Measurements from ENCODE around the gene OTUD3.
"Not testable (repeated sequence)": the region's sequence is repeated elsewhere in the genome, so short reads cannot be mapped to it uniquely, and the experiment has no call there.

The OTUD3 gene

GRCh38 chr1:19925342-19926070 lies 43.3 kb downstream of the OTUD3 start:
- DNase-seq (ENCODE audit: low read depth) = no peak
- no peak overlapping the region for H3K4me3 ChIP-seq (ENCODE audit: low read depth, low read length)
- TF ChIP-seq CTCF (conservative IDR thresholded peaks at IDR 0.05; ENCODE audit: low read depth, low read length) = no peak

- no peak for TF ChIP-seq CTCF (conservative IDR thresholded peaks at IDR 0.05; ENCODE audit: low read depth, low read length)
- no peak overlapping the region for H3K4me3 ChIP-seq (ENCODE audit: low read depth, low read length)
- no peak for DNase-seq (ENCODE audit: low read depth)
These were observed 44.3 kb downstream of the OTUD3 start for GRCh38 chr1:19926296-19927129.

DNA sequence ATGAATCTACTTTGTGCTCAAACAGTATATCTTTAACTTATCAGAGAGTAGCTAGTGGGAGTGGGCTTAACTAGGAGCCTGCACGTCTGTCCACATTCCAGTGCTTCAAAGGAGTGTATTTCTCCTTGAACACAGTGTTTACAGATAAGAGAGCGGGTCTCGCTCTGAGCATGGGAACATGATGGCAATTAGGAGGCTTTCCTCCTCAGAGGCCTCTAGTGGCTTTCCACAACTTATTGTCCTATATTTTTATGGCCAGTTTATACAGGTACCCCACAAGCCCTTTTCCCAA lies 44.9 kb downstream of the OTUD3 start:
- not testable (repeated sequence) for DNase-seq (ENCODE audit: low read depth); H3K4me3 ChIP-seq (ENCODE audit: low read depth, low read length)

DNA sequence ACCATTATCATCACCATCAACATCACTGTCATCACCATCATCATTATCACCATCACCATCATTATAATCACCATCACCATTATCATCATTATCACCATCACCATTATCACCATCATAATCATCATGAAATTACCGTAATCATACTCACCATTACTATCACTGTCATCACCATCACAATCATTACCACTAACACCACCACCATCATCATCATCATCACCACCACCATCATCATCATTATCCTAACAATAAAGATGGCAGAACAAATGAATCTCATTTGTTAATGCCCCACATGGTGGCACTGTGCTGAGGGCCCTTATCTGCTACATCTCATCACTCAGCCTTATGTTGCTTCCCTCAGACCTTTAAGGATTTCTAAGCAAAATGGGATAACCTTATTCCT lies 50.7 kb downstream of the OTUD3 start:
- no peak for TF ChIP-seq CTCF (conservative IDR thresholded peaks at IDR 0.05; ENCODE audit: low read depth, low read length)
- H3K4me3 ChIP-seq (ENCODE audit: low read depth, low read length) = no peak overlapping the region
- no peak for DNase-seq (ENCODE audit: low read depth)

- no peak for DNase-seq (ENCODE audit: low read depth)
- TF ChIP-seq CTCF (conservative IDR thresholded peaks at IDR 0.05; ENCODE audit: low read depth, low read length) = no peak
- no peak overlapping the region for H3K4me3 ChIP-seq (ENCODE audit: low read depth, low read length)
These were observed 52.1 kb downstream of the OTUD3 start for GRCh38 chr1:19934336-19934735.

DNA sequence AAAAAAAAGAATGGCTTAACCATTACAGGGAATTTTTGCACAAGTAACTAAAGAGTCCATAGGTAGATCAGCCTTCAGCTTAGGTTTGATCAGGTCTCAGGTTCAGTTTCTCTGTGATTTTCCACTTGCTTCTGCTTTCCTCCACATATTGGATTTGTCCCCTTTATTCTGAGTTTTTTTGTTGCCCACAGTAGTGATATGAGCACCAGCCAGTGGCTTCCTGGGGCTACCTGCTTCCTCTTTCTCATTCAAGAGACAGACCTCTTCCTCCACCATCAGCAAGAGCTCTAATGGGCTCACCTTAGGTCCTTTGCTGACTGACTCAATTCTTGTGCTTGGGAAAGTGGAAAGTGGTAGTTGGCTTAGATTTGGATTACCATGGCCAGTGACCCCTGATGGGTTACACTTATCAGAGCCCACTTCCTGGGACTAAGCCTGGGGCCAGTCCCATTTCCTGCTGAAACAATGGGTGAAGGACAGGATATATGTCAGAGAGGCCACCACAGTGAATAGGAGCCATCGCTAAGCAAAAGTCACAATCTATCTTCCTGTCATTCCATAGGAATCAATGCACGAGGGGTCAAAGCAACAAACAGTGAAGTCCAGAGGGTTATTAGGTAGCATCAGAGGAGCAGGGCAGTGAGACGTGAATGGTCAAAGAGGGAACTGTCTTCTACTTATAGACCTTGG lies 54.0 kb downstream of the OTUD3 start:
- no peak for DNase-seq (ENCODE audit: low read depth)
- H3K4me3 ChIP-seq (ENCODE audit: low read depth, low read length) = no peak overlapping the region
- TF ChIP-seq CTCF (conservative IDR thresholded peaks at IDR 0.05; ENCODE audit: low read depth, low read length) = no peak

DNA sequence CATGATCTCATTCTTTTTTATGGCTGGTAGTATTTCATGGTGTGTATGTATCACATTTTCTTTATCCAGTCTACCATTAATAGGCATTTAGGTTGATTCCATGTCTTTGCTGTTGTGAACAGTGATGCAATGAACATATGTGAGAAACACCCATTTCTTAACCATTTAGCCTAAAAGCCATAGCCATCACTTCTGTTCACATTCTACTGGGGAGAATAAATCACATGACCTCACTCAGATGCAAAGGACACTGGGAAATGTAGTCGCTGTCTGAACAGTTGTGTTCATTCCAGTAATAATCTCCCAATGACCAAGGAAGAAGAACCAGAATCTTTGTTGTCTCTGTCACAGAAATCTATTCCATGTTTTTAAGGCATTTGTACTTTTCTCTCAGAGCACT lies 56.3 kb downstream of the OTUD3 start:
- TF ChIP-seq CTCF (conservative IDR thresholded peaks at IDR 0.05; ENCODE audit: low read depth, low read length) = no peak

More for the DNA sequence above, 56.3 kb downstream of the OTUD3 start:
- no peak for DNase-seq (ENCODE audit: low read depth)
- H3K4me3 ChIP-seq (ENCODE audit: low read depth, low read length) = no peak overlapping the region

Measured in choroid plexus epithelial cell (primary cell).